ENCODE measurements around the gene BCKDHA.
"Not testable (repeated sequence)": the region's sequence is repeated elsewhere in the genome, so short reads cannot be mapped to it uniquely, and the experiment has no call there.

The BCKDHA gene

GRCh38 chr19:41377977-41378709, 19.5 kb upstream of the BCKDHA start:
- DNase-seq (ENCODE audit: low read depth), result no peak
- no peak overlapping the region for H3K4me3 ChIP-seq (ENCODE audit: low read depth, low read length)
- no peak for TF ChIP-seq CTCF (IDR thresholded peaks at IDR 0.05; ENCODE audit: low read depth, low read length)

GRCh38 chr19:41381536-41381935, 16.1 kb upstream of the BCKDHA start:
- not testable (repeated sequence) for DNase-seq (ENCODE audit: low read depth)

GRCh38 chr19:41384351-41384750, 13.3 kb upstream of the BCKDHA start:
- DNase-seq (ENCODE audit: low read depth), result no peak
- H3K4me3 ChIP-seq (ENCODE audit: low read depth, low read length), result no peak overlapping the region
- TF ChIP-seq POLR2A (IDR thresholded peaks at IDR 0.05; ENCODE audit: extremely low read depth, insufficient read length), result no peak
- TF ChIP-seq CTCF (IDR thresholded peaks at IDR 0.05; ENCODE audit: low read depth, low read length), result no peak
- TF ChIP-seq MYC (IDR thresholded peaks at IDR 0.05; ENCODE audit: low read depth, low read length), result no peak
- TF ChIP-seq MAX (IDR thresholded peaks at IDR 0.05; ENCODE audit: low read depth, low read length), result no peak

More at GRCh38 chr19:41381536-41381935, 16.1 kb upstream of the BCKDHA start:
- H3K4me3 ChIP-seq (ENCODE audit: low read depth, low read length), result not testable (repeated sequence)

GRCh38 chr19:41386442-41386841, 11.2 kb upstream of the BCKDHA start:
- no peak for DNase-seq (ENCODE audit: low read depth)
- no peak for TF ChIP-seq POLR2A (IDR thresholded peaks at IDR 0.05; ENCODE audit: extremely low read depth, insufficient read length)
- TF ChIP-seq MAX (IDR thresholded peaks at IDR 0.05; ENCODE audit: low read depth, low read length), result no peak
- no peak for TF ChIP-seq CTCF (IDR thresholded peaks at IDR 0.05; ENCODE audit: low read depth, low read length)
- TF ChIP-seq MYC (IDR thresholded peaks at IDR 0.05; ENCODE audit: low read depth, low read length), result no peak

GRCh38 chr19:41391618-41392017, 6.0 kb upstream of the BCKDHA start:
- TF ChIP-seq POLR2A (IDR thresholded peaks at IDR 0.05; ENCODE audit: extremely low read depth, insufficient read length), result no peak
- TF ChIP-seq MAX (IDR thresholded peaks at IDR 0.05; ENCODE audit: low read depth, low read length), result no peak
- TF ChIP-seq MYC (IDR thresholded peaks at IDR 0.05; ENCODE audit: low read depth, low read length), result no peak
- TF ChIP-seq CTCF (IDR thresholded peaks at IDR 0.05; ENCODE audit: low read depth, low read length), result no peak
- DNase-seq (ENCODE audit: low read depth), result no peak
- no peak overlapping the region for H3K4me3 ChIP-seq (ENCODE audit: low read depth, low read length)

More at GRCh38 chr19:41386442-41386841, 11.2 kb upstream of the BCKDHA start:
- no peak overlapping the region for H3K4me3 ChIP-seq (ENCODE audit: low read depth, low read length)

GRCh38 chr19:41392775-41393174, 4.8 kb upstream of the BCKDHA start:
- no peak for DNase-seq (ENCODE audit: low read depth)
- H3K4me3 ChIP-seq (ENCODE audit: low read depth, low read length), result no peak overlapping the region
- TF ChIP-seq MYC (IDR thresholded peaks at IDR 0.05; ENCODE audit: low read depth, low read length), result no peak
- TF ChIP-seq MAX (IDR thresholded peaks at IDR 0.05; ENCODE audit: low read depth, low read length), result no peak
- no peak for TF ChIP-seq POLR2A (IDR thresholded peaks at IDR 0.05; ENCODE audit: extremely low read depth, insufficient read length)
- no peak for TF ChIP-seq CTCF (IDR thresholded peaks at IDR 0.05; ENCODE audit: low read depth, low read length)
